ENCODE results near the gene UGT1A4.

Gene UGT1A4

GRCh38 chr2:233772153-233772552 lies 53.6 kb downstream of the UGT1A4 start:
- Mint-ChIP-seq H3K9me3 (peaks cover 22% of the 10 kb centered on the region), H3K4me3 (no peak overlapping the region), H3K4me1 (ENCODE audit: low read depth) (no peaks in the 10 kb centered on the region), H3K36me3 (ENCODE audit: low read depth) (no peaks in the 10 kb centered on the region), H3K27me3 (peaks cover 2% of the 10 kb centered on the region), H3K27ac (no peak overlapping the region)
- intact Hi-C loops (cut with micrococcal nuclease) = no loop called here

GRCh38 chr2:233772583-233772982 lies 54.0 kb downstream of the UGT1A4 start:
- Mint-ChIP-seq H3K36me3 (ENCODE audit: low read depth) (no peaks in the 10 kb centered on the region), H3K9me3 (peaks cover 22% of the 10 kb centered on the region), H3K4me3 (no peak overlapping the region), H3K4me1 (ENCODE audit: low read depth) (no peaks in the 10 kb centered on the region), H3K27me3 (peaks cover 1% of the 10 kb centered on the region), H3K27ac (no peak overlapping the region)
- intact Hi-C loops (cut with micrococcal nuclease) = no loop called here

GRCh38 chr2:233773854-233774253 lies 55.3 kb downstream of the UGT1A4 start:
- no peaks in the 10 kb centered on the region for H3K27me3 Mint-ChIP-seq
- H3K9me3 Mint-ChIP-seq = peaks cover 22% of the 10 kb centered on the region
- no peak overlapping the region for H3K4me3 Mint-ChIP-seq
- H3K4me1 Mint-ChIP-seq (ENCODE audit: low read depth) = no peaks in the 10 kb centered on the region
- H3K36me3 Mint-ChIP-seq (ENCODE audit: low read depth) = no peaks in the 10 kb centered on the region
- H3K27ac Mint-ChIP-seq = no peak overlapping the region
- intact Hi-C loops (cut with micrococcal nuclease) = no loop called here

GRCh38 chr2:233775414-233775813 lies 56.9 kb downstream of the UGT1A4 start:
- Mint-ChIP-seq H3K4me3 (no peak overlapping the region), H3K27me3 (no peaks in the 10 kb centered on the region), H3K36me3 (ENCODE audit: low read depth) (no peaks in the 10 kb centered on the region), H3K9me3 (peaks cover 22% of the 10 kb centered on the region), H3K27ac (no peak overlapping the region), H3K4me1 (ENCODE audit: low read depth) (no peaks in the 10 kb centered on the region)
- intact Hi-C loops (cut with micrococcal nuclease) = no loop called here

GRCh38 chr2:233778030-233778429 lies 59.5 kb downstream of the UGT1A4 start, which contains the start of gene MROH2A:
Gene MROH2A, plus strand, starts transcription at chr2:233778330. Its CDS starts 1,029 bp downstream, at chr2:233779359.
- H3K27ac Mint-ChIP-seq = no peak within 1 kb of the TSS
- H3K27me3 Mint-ChIP-seq = no peaks in the 10 kb centered on the region
- no peaks in the 10 kb centered on the region for H3K36me3 Mint-ChIP-seq (ENCODE audit: low read depth)
- no peaks in the 10 kb centered on the region for H3K4me1 Mint-ChIP-seq (ENCODE audit: low read depth)
- no peak within 1 kb of the TSS for H3K4me3 Mint-ChIP-seq
- intact Hi-C loops (cut with micrococcal nuclease) = no loop called here
- peaks cover 22% of the 10 kb centered on the region for H3K9me3 Mint-ChIP-seq

- H3K36me3 Mint-ChIP-seq (ENCODE audit: low read depth) = no peaks in the 10 kb centered on the region
- H3K27ac Mint-ChIP-seq = no peak overlapping the region
- intact Hi-C loops (cut with micrococcal nuclease) = no loop called here
- no peaks in the 10 kb centered on the region for H3K4me1 Mint-ChIP-seq (ENCODE audit: low read depth)
- H3K9me3 Mint-ChIP-seq = peaks cover 22% of the 10 kb centered on the region
- no peak overlapping the region for H3K4me3 Mint-ChIP-seq
- no peaks in the 10 kb centered on the region for H3K27me3 Mint-ChIP-seq
Measured at GRCh38 chr2:233779722-233780121, 61.2 kb downstream of the UGT1A4 start.

GRCh38 chr2:233780771-233781170 lies 62.2 kb downstream of the UGT1A4 start:
- intact Hi-C loops (cut with micrococcal nuclease) = no loop called here
- peaks cover 19% of the 10 kb centered on the region for H3K9me3 Mint-ChIP-seq
- H3K4me1 Mint-ChIP-seq (ENCODE audit: low read depth) = no peaks in the 10 kb centered on the region
- H3K27me3 Mint-ChIP-seq = no peaks in the 10 kb centered on the region
- no peaks in the 10 kb centered on the region for H3K36me3 Mint-ChIP-seq (ENCODE audit: low read depth)
- no peak overlapping the region for H3K27ac Mint-ChIP-seq
- no peak overlapping the region for H3K4me3 Mint-ChIP-seq

- peaks cover 12% of the 10 kb centered on the region for H3K9me3 Mint-ChIP-seq
Measured at GRCh38 chr2:233789554-233789953, 71.0 kb downstream of the UGT1A4 start.

GRCh38 chr2:233791151-233791882 lies 72.8 kb downstream of the UGT1A4 start:
- Mint-ChIP-seq H3K36me3 (ENCODE audit: low read depth) (no peaks in the 10 kb centered on the region), H3K27me3 (no peaks in the 10 kb centered on the region), H3K4me3 (no peak overlapping the region), H3K27ac (no peak overlapping the region), H3K9me3 (peaks cover 1% of the 10 kb centered on the region), H3K4me1 (ENCODE audit: low read depth) (no peaks in the 10 kb centered on the region)
- intact Hi-C loops (cut with micrococcal nuclease) = no loop called here

More at GRCh38 chr2:233789554-233789953, 71.0 kb downstream of the UGT1A4 start:
- intact Hi-C loops (cut with micrococcal nuclease) = no loop called here
- H3K4me1 Mint-ChIP-seq (ENCODE audit: low read depth) = no peaks in the 10 kb centered on the region
- no peaks in the 10 kb centered on the region for H3K27me3 Mint-ChIP-seq
- no peak overlapping the region for H3K4me3 Mint-ChIP-seq
- H3K36me3 Mint-ChIP-seq (ENCODE audit: low read depth) = no peaks in the 10 kb centered on the region
- H3K27ac Mint-ChIP-seq = no peak overlapping the region

GRCh38 chr2:233791883-233792329 lies 73.4 kb downstream of the UGT1A4 start:
- H3K4me1 Mint-ChIP-seq (ENCODE audit: low read depth) = no peaks in the 10 kb centered on the region
- H3K9me3 Mint-ChIP-seq = no peaks in the 10 kb centered on the region
- H3K4me3 Mint-ChIP-seq = no peak overlapping the region
- intact Hi-C loops (cut with micrococcal nuclease) = no loop called here
- H3K36me3 Mint-ChIP-seq (ENCODE audit: low read depth) = no peaks in the 10 kb centered on the region
- no peaks in the 10 kb centered on the region for H3K27me3 Mint-ChIP-seq
- no peak overlapping the region for H3K27ac Mint-ChIP-seq

- H3K27ac Mint-ChIP-seq = no peak overlapping the region
- no peak overlapping the region for H3K4me3 Mint-ChIP-seq
- intact Hi-C loops (cut with micrococcal nuclease) = no loop called here
- H3K27me3 Mint-ChIP-seq = no peaks in the 10 kb centered on the region
- H3K36me3 Mint-ChIP-seq (ENCODE audit: low read depth) = no peaks in the 10 kb centered on the region
- H3K9me3 Mint-ChIP-seq = no peaks in the 10 kb centered on the region
- H3K4me1 Mint-ChIP-seq (ENCODE audit: low read depth) = no peaks in the 10 kb centered on the region
Measured at GRCh38 chr2:233792720-233793119, 74.2 kb downstream of the UGT1A4 start.

- no peaks in the 10 kb centered on the region for H3K9me3 Mint-ChIP-seq
- H3K36me3 Mint-ChIP-seq (ENCODE audit: low read depth) = no peaks in the 10 kb centered on the region
- no peaks in the 10 kb centered on the region for H3K4me1 Mint-ChIP-seq (ENCODE audit: low read depth)
Measured at GRCh38 chr2:233793465-233794127, 75.1 kb downstream of the UGT1A4 start.

GRCh38 chr2:233794128-233794658 lies 75.7 kb downstream of the UGT1A4 start:
- Mint-ChIP-seq H3K9me3 (no peaks in the 10 kb centered on the region), H3K36me3 (ENCODE audit: low read depth) (no peaks in the 10 kb centered on the region), H3K4me3 (no peak overlapping the region), H3K27ac (no peak overlapping the region), H3K4me1 (ENCODE audit: low read depth) (no peaks in the 10 kb centered on the region), H3K27me3 (no peaks in the 10 kb centered on the region)
- intact Hi-C loops (cut with micrococcal nuclease) = no loop called here

More at GRCh38 chr2:233793465-233794127, 75.1 kb downstream of the UGT1A4 start:
- Mint-ChIP-seq H3K27ac (no peak overlapping the region), H3K27me3 (no peaks in the 10 kb centered on the region), H3K4me3 (no peak overlapping the region)
- intact Hi-C loops (cut with micrococcal nuclease) = no loop called here

- Mint-ChIP-seq H3K4me1 (ENCODE audit: low read depth) (no peaks in the 10 kb centered on the region), H3K4me3 (no peak overlapping the region), H3K27me3 (no peaks in the 10 kb centered on the region), H3K36me3 (ENCODE audit: low read depth) (no peaks in the 10 kb centered on the region), H3K9me3 (peaks cover 6% of the 10 kb centered on the region), H3K27ac (no peak overlapping the region)
- intact Hi-C loops (cut with micrococcal nuclease) = no loop called here
Measured at GRCh38 chr2:233795735-233796171, 77.2 kb downstream of the UGT1A4 start.

All from dendritic cell treated with granulocyte-macrophage colony-stimulating factor and Interleukin-4, amounts not matched to agents 40 ng/mL and 50 ng/mL, for 4 days (primary cell).